Heart left ventricle (tissue), 13 donors: ENCODE results near the gene RLN1.

Source experiments
- CTCF ChIP-seq, 12 donors: fragments of 200-600 bp; sonication (generic) in 4 of 12; IDR thresholded peaks; one replicate each; pipeline versions ENCODE4 v1.5.0 to v1.8.0; 2018 to 2022; ENCODE audit warnings: antibody characterized with exemption in 12 of 12, mild to moderate bottlenecking in 5 of 12
- POLR2A ChIP-seq, 2 donors: fragments of 450-650 bp; IDR thresholded peaks; one replicate each; pipeline ENCODE4 v1.6.1; 2017; ENCODE audit warnings: antibody characterized with exemption in 2 of 2, mild to moderate bottlenecking in 2 of 2, moderate library complexity in 2 of 2
- donor health status: ischemic (EF 13 %, LVEDD 7.1; RV severe dilation, severe dysfunction).
- donor health status: DM: no; HTN: yes; CAD: no.
- donor health status: DM: no; HTN: no; CAD: no.
- donor health status: ischemic (EF 25% LVEDD 6.9; RV normal size, moderate dysfunction).
- donor health status: ischemic (EF 25% LVEDD 5.7; RV mildly dilated, moderate dysfunction).
- donor health status: ischemic (EF 35%, LVEDD 5.7; RV mildly dilated, moderate dysfunction).
- donor health status: nonischemic (EF 11% LVEDD 7.7; RV severe dilation, severe dysfunction).
- donor health status: DM: yes; HTN: yes; CAD: no.
- donor health status: PGD.
- donor health status: ischemic (EF 29% LVEDD 5.4; RV normal size, mild dysfunction).
- donor health status: nonischemic (EF 23%, LVEDD 6.1; RV moderate dilation, normal function).

GRCh38 chr9:5301544-5301943 lies 38.1 kb downstream of the RLN1 start:
- TF ChIP-seq CTCF (IDR thresholded peaks at IDR 0.05): no peak
- TF ChIP-seq POLR2A (IDR thresholded peaks at IDR 0.05): no peak
